GM18520 (cell line): ENCODE results near the gene STX1A.

Experiments used
- ATAC-seq: cut with Tn5 transposase; IDR thresholded peaks from one replicate; pipeline ENCODE4 v1.9.1; 2021; ENCODE audit not compliant: unreplicated experiment

STX1A gene

GRCh38 chr7:73708961-73709549, 10.4 kb downstream of the STX1A start:
- ATAC-seq = no peak

GRCh38 chr7:73707045-73707631, 12.3 kb downstream of the STX1A start:
- no peak for ATAC-seq

GRCh38 chr7:73706126-73707044, 13.1 kb downstream of the STX1A start:
- no peak for ATAC-seq

DNA sequence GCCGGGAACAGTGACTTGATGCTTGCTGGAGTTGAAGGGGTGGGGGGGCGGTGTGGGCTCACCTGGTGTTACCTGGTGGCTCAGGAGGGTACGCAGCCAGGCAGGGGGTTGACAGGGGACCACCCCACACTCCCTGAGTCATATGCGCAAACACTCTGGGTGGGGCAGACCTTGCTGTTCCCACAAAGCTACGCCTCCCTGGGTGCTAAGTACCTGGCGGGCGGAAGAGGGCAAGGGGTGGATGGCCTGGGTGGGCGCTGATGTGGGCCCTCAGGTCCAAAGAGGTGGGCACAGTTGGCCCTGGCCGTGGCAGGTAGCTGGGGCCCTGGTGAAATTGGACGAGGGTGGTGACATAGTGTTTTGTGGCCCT, 13.9 kb downstream of the STX1A start:
- no peak for ATAC-seq

DNA sequence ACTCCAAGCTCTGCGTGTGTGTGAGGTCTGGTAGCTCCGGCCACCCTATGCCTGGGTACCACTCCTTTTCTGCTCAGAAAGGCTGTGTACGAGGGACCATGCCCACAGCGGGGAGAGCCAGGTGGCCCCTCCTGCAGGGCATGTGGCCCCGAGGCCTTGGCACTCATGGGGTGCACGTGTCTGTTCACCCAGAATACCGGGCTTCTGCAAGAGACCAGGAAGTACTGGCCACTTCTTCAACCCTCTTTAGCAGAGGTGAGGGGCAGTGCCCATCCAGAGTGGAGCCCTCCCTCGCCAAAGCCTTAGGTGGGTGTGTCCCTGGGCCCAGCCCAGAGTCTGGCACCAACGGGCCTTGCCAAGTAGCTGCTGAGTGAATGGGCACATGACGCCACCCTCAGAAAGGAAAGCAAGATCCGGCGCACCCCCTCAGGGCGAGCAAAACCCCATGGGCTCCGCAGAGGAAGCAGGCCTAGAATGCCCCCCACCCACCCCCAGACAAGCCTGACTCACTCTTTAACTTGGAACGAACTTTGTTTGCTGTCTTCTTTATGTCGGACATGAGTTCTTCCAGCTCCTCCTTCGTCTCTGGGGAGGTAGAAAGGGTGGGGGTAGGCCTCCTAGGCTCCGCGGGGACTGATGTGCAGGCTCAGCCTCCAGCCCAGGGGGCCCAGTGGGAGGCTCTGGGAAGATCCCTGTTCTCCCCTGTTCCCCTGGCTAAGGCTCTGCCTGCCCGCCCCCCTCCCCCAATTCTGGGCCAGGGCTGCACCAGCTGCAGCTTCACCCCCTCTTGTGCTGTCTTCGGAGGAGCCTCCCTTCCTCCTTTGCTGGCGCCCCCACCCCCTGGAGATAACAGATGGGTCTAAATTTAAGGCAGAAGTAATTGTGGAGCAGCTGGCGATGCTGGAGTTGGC, 14.6 kb downstream of the STX1A start:
- ATAC-seq = no peak

- no peak for ATAC-seq
These were observed 15.5 kb downstream of the STX1A start for GRCh38 chr7:73703757-73704639.

DNA sequence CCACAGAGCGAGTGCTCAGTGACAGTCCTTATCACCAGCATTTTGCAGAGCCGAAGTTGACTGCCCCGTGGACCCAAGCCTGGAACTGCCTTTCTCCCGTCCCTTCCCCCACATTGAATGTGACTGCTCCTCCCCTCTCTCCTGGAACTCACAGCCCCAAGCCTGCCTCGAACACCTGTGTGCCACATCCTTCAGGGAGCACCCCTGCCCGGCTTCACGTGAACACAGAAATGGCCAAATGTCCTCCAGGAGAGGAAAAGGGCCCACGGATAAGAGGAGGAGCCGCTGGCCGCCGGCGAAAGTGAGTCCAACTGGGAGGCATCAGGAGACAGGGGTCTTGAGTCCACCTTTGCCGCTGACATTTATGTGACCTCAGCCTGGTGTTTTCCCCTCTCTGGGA, 16.2 kb downstream of the STX1A start:
- ATAC-seq = no peak

GRCh38 chr7:73702665-73703064, 16.8 kb downstream of the STX1A start:
- no peak for ATAC-seq

GRCh38 chr7:73702226-73702625, 17.2 kb downstream of the STX1A start:
- ATAC-seq = no peak

- ATAC-seq = no peak
These were observed 18.0 kb downstream of the STX1A start for GRCh38 chr7:73701357-73701995.

- ATAC-seq = no peak
These were observed 18.8 kb downstream of the STX1A start for GRCh38 chr7:73700581-73701134.

- ATAC-seq = no peak
These were observed 19.4 kb downstream of the STX1A start for GRCh38 chr7:73700069-73700423.

- no peak for ATAC-seq
These were observed 19.9 kb downstream of the STX1A start for GRCh38 chr7:73699370-73700068.

DNA sequence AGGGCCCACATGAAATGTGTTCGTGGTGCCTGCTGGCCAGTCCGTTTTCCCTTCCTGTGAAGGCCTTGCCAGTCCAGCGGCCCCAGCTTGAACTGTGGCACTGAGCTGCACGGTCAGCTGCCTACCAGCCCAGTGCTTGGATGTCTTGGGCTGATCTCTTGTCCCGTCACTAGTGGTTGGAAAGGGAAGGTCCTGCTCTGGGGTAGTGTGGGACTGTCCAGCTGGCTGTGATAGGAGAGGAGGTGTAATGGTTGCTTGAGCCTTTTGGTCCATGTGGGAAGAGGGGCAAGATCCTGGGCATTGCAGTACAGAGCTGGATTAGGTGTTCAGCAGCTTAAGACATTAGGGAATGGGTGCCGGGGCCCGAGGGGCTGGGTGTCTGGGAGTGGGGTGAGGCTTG, 21.1 kb downstream of the STX1A start:
- no peak for ATAC-seq

DNA sequence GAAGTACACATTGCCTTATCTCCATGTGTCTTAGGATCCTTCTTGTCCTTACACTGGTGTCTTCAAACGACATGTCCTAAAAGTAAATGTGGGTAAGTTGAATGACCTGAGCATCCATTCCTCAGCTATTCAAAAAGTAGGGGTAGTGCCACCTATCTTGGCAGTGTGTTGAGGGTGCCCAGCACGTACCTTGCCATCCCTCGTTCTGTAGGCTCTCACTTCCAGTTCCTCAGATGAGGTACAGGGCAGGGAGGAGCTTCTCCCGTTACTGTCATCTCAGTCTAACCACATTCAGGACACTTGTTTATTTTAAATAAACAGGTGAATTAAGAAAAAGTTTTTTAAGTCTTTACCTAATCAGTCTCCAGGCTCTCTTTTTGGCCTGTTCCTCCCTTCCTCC, 23.1 kb downstream of the STX1A start:
- ATAC-seq = no peak

DNA sequence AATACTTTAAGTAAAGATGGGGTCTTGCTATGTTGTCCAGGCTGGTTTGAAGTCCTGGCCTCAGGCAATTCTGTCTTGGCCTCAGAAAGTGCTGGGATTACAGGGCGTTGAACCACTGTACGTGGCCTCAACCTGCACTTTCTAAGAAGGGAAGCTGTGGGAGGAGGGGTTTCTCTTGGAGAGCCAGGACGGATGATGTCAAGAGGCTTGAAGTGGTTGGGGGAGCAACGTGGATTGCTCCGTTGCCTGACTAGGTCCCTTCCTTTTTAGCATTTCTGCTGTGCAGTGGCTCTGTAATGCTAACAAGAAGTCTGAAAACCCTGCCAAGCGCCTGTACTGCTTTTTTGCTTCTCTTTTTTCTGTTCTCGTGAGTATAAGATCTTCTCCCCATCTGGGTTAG, 28.8 kb downstream of the STX1A start:
- ATAC-seq = no peak

GRCh38 chr7:73688288-73688687, 31.2 kb downstream of the STX1A start:
- no peak for ATAC-seq

DNA sequence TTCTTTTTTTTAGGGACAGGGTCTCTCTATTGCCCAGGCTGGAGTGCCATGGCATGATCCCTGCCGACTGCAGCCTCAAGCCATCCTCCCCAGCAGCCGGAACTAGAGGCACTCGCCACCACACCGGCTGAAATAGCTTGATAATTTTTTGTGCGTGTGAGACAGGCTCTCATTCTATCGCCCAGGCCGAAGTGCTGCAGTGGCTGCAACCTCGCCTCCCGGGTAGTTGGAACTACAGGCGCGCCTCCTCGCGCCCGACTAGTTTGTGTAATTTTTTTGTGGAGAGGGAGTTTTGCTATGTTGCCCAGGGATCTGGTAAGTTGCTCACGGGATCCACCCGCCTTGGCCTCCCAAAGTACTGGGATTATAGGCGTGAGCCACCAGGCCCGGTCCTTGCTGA, 34.2 kb downstream of the STX1A start:
- ATAC-seq = no peak
